IMR-90 (cell line): ENCODE measurements around the gene KCTD12. TPM values are rescaled to one million over a fixed set of nuclear protein-coding genes. Genes with fewer than 3 reads are reported as not detected.

ENCODE experiments used
- ATAC-seq: fragments of 200-7000 bp; cut with Tn5 transposase; 2 replicates; pipeline ENCODE4 v1.9.1; 2020; ENCODE audit warnings: low read depth, mild to moderate bottlenecking, moderate library complexity
- BruUV-seq: library from RNA; stranded (reverse); fragments of 400-500 nt; replicated peaks from 2 replicates; lab custom pipeline; 2021; lab: Mats Ljungman, UMichigan
- CTCF ChIA-PET: fragments of 300-600 bp; formaldehyde crosslinking; extraction: SDS; loops from one replicate; lab custom pipeline; 2021; ENCODE audit warnings: antibody characterized with exemption; lab: Yijun Ruan, JAX
- POLR2A ChIA-PET: fragments of 300-600 bp; sonication (Branson Sonifier 250); formaldehyde crosslinking; loops from one replicate; lab custom pipeline; 2022; ENCODE audit warnings: antibody characterized with exemption; ENCODE audit not compliant: unreplicated experiment; lab: Charles Lee
- DNase-seq: peaks from one replicate; pipeline ENCODE4 v3.0.0; 2013
- H2AFZ ChIP-seq: replicated peaks from 2 replicates; pipeline ENCODE3; 2013; ENCODE audit warnings: low read length, mild to moderate bottlenecking; ENCODE audit not compliant: poor library complexity
- H2AK5ac ChIP-seq: 2 replicates; pipeline ENCODE4 v1.6.1; 2013; ENCODE audit warnings: low read depth, low read length, inconsistent platforms
- H2AK9ac ChIP-seq: replicated peaks from 2 replicates; pipeline ENCODE3; 2013; ENCODE audit warnings: mild to moderate bottlenecking, low read depth, low read length, moderate library complexity; ENCODE audit not compliant: poor library complexity
- H2BK120ac ChIP-seq: 2 replicates; pipeline ENCODE4 v1.6.1; 2013; ENCODE audit warnings: low read depth, low read length, inconsistent platforms
- H2BK15ac ChIP-seq: 3 replicates; pipeline ENCODE4 v1.6.1; 2013; ENCODE audit warnings: low read depth, low read length, inconsistent platforms
- H2BK20ac ChIP-seq: 2 replicates; pipeline ENCODE4 v1.6.1; 2013; ENCODE audit warnings: low read depth, mild to moderate bottlenecking, inconsistent platforms, low read length, moderate library complexity
- H2BK5ac ChIP-seq: 2 replicates; pipeline ENCODE4 v1.6.1; 2013; ENCODE audit warnings: mild to moderate bottlenecking, low read depth, low read length, inconsistent platforms; ENCODE audit not compliant: poor library complexity, severe bottlenecking
- H3K14ac ChIP-seq: replicated peaks from 2 replicates; pipeline ENCODE4 v1.6.1; 2013; ENCODE audit warnings: low read depth, low read length, inconsistent platforms
- H3K18ac ChIP-seq: 2 replicates; pipeline ENCODE4 v1.6.1; 2013; ENCODE audit warnings: low read depth, low read length, control low read depth
- H3K23ac ChIP-seq: 2 replicates; pipeline ENCODE4 v1.6.1; 2013; ENCODE audit warnings: low read depth, low read length, inconsistent platforms
- H3K27ac ChIP-seq: 2 replicates; pipeline ENCODE4 v1.5.1; 2013; ENCODE audit warnings: mild to moderate bottlenecking, control low read depth, low read length; ENCODE audit not compliant: insufficient read depth
- H3K27me3 ChIP-seq: 2 replicates; pipeline ENCODE4 v1.6.1; 2013; ENCODE audit warnings: low read length; ENCODE audit not compliant: control insufficient read depth, insufficient read depth
- H3K36me3 ChIP-seq: 2 replicates; pipeline ENCODE4 v1.6.1; 2013; ENCODE audit warnings: low read length, mixed read lengths; ENCODE audit not compliant: control insufficient read depth, insufficient read depth
- H3K4ac ChIP-seq: 2 replicates; pipeline ENCODE4 v1.6.1; 2013; ENCODE audit warnings: low read depth, low read length, inconsistent platforms
- H3K4me1 ChIP-seq: 2 replicates; pipeline ENCODE4 v1.6.1; 2013; ENCODE audit warnings: low read length, mixed read lengths; ENCODE audit not compliant: control insufficient read depth, insufficient read depth
- H3K4me2 ChIP-seq: 2 replicates; pipeline ENCODE4 v1.6.1; 2013; ENCODE audit warnings: low read depth, mild to moderate bottlenecking, control low read depth, low read length, moderate library complexity
- H3K4me3 ChIP-seq: 2 replicates; pipeline ENCODE4 v1.5.1; 2013; ENCODE audit warnings: low read depth, mild to moderate bottlenecking, control low read depth, low read length, moderate library complexity; ENCODE audit not compliant: insufficient read depth
- H3K56ac ChIP-seq: 2 replicates; pipeline ENCODE4 v1.6.1; 2013; ENCODE audit warnings: low read length, inconsistent platforms; ENCODE audit not compliant: insufficient read depth; ENCODE audit errors: extremely low read depth
- H3K79me1 ChIP-seq, 2 experiments: 2 replicates each; pipeline ENCODE4 v1.6.1; 2013; ENCODE audit warnings: low read length in 2 of 2, inconsistent platforms in 1 of 2, low read depth in 1 of 2
- H3K9ac ChIP-seq: 2 replicates; pipeline ENCODE4 v1.6.1; 2013; ENCODE audit warnings: low read depth, low read length, control low read depth
- H3K9me1 ChIP-seq: 2 replicates; pipeline ENCODE4 v1.6.1; 2013; ENCODE audit warnings: low read length, inconsistent platforms; ENCODE audit not compliant: insufficient read depth
- H3K9me3 ChIP-seq: 2 replicates; pipeline ENCODE4 v1.6.1; 2013; ENCODE audit warnings: low read length; ENCODE audit not compliant: control insufficient read depth, insufficient read depth
- H4K20me1 ChIP-seq: 2 replicates; pipeline ENCODE4 v1.6.1; 2013; ENCODE audit warnings: low read length, inconsistent platforms; ENCODE audit not compliant: insufficient read depth
- H4K5ac ChIP-seq: 2 replicates; pipeline ENCODE4 v1.6.1; 2013; ENCODE audit warnings: mild to moderate bottlenecking, low read depth, low read length, control low read depth
- H4K8ac ChIP-seq, 2 experiments: 2 replicates each; pipeline ENCODE4 v1.6.1; 2013; ENCODE audit warnings: low read depth in 2 of 2, low read length in 2 of 2, control low read depth in 1 of 2, inconsistent platforms in 1 of 2
- H4K91ac ChIP-seq: 2 replicates; pipeline ENCODE4 v1.6.1; 2013; ENCODE audit warnings: low read depth, low read length, inconsistent platforms; ENCODE audit not compliant: insufficient read depth
- BHLHE40 ChIP-seq: fragments of 150-350 bp; IDR thresholded peaks from 2 replicates; pipeline ENCODE4 v1.6.1; 2016; ENCODE audit warnings: mild to moderate bottlenecking, low read depth, low read length
- CEBPB ChIP-seq: IDR thresholded peaks from 2 replicates; pipeline ENCODE4 v1.6.1; 2012; ENCODE audit warnings: low read depth, low read length, improper control_type of control experiment
- NFE2L2 ChIP-seq: fragments of 150-350 bp; IDR thresholded peaks from 2 replicates; pipeline ENCODE4 v1.6.1; 2016; ENCODE audit warnings: low read depth, mild to moderate bottlenecking, low read length
- RAD21 ChIP-seq: IDR thresholded peaks from 2 replicates; pipeline ENCODE4 v1.6.1; 2012; ENCODE audit warnings: low read length, improper control_type of control experiment
- WGBS, 2 experiments: methylation state at CpG; one replicate each; pipeline versions ENCODE4 v1.1.5 to v1.1.7; 2013; ENCODE audit warnings: missing lambda C conversion rate in 2 of 2; ENCODE audit not compliant: insufficient read length in 1 of 2; ENCODE audit errors: extremely low coverage in 2 of 2; 5-methylcytosine and 5-hydroxymethylcytosine counted together
- dilution Hi-C: fragments of 300-500 bp; cut with HindIII; formaldehyde crosslinking; loops from one replicate; pipeline ENCODE4 v1.14.3; 2018; ENCODE audit warnings: low sequenced_read_pairs; ENCODE audit not compliant: unreplicated experiment
- in situ Hi-C: fragments of 300-500 bp; cut with MboI; formaldehyde crosslinking; loops from 3 replicates; pipeline ENCODE4 v1.14.3; 2019; ENCODE audit warnings: low sequenced_read_pairs, inconsistent platforms, mixed read lengths
- intact Hi-C: fragments of 100-400 bp; cut with micrococcal nuclease; formaldehyde crosslinking; loops from 2 replicates; pipeline ENCODE4 v1.10.0; 2022
- polyA plus RNA-seq, 3 experiments: library from polyadenylated mRNA; depleted of rRNA; stranded (reverse); fragments of >200 nt; gene quantifications; 2 replicates each; pipeline ENCODE4 v1.2.3, GENCODE V29; 2012; ENCODE audit warnings: low replicate concordance in 1 of 3
- total RNA-seq: library from RNA; depleted of rRNA; stranded (reverse); fragments of >200 nt; gene quantifications from 2 replicates; pipeline ENCODE4 v1.2.3, GENCODE V29; 2012
- TF ChIP-seq, protein P1 (sequence below): fragments of 150-350 bp; IDR thresholded peaks from 2 replicates; pipeline ENCODE4 v1.6.1; 2016; ENCODE audit warnings: low read depth, mild to moderate bottlenecking, low read length, moderate library complexity, borderline replicate concordance

KCTD12 gene
- total and polyA plus RNA-seq, 2 of the 4 experiments (the other 2 are of a cell fraction) = 1.8 to 1.9 TPM

DNA sequence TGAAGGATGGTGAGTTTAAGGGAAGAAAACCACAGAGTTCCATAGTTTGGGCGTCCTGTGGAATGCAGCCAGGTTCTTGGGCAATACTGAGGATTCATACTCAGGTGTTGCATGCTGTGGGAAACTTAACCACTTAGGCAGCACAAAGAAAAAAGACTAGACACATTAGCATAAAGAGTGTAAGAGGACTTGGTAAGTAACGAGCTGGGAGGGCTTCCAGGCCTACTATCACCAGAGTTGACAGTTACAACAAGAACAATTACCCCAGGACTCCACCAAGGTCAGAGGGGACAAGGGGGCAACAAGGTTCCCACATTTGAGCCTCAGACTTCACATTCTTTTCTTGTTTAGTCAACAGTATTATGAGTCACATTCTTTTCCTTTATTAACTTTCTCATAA, 33.2 kb downstream of the KCTD12 start:
- H2BK20ac ChIP-seq = no peak overlapping the region; the same call in 1 of the 2 replicates

More for the DNA sequence above, 33.2 kb downstream of the KCTD12 start:
- Histone ChIP-seq H2BK5ac (no peak overlapping the region), H3K18ac (no peak overlapping the region), H4K5ac (no peak overlapping the region), H2BK120ac (no peak overlapping the region), H3K27me3 (no peaks in the 10 kb centered on the region), H4K20me1 (no peaks in the 10 kb centered on the region), H3K27ac (no peak overlapping the region), H3K4me1 (peaks cover 3% of the 10 kb centered on the region), H4K91ac (no peak overlapping the region), H3K4me3 (no peak overlapping the region), H3K56ac (no peak overlapping the region), H4K8ac (no peak overlapping the region), H3K14ac (peak overlapping the region; percentile 45; the same call in 1 of the 2 replicates), H3K4ac (no peak overlapping the region), H3K4me2 (no peak overlapping the region), H3K9me1 (no peaks in the 10 kb centered on the region; the same call in none of the 2 replicates), H2AFZ (no peak overlapping the region), H2BK15ac (no peak overlapping the region), H3K23ac (no peak overlapping the region), H3K36me3 (no peaks in the 10 kb centered on the region), H2AK5ac (no peak overlapping the region), H3K79me1 (no peaks in the 10 kb centered on the region), H3K9ac (no peak overlapping the region), H3K9me3 (no peaks in the 10 kb centered on the region), H2AK9ac (peak overlapping the region; percentile 33)
- DNase-seq = peak; percentile 59
- no TSS peak for BruUV-seq
- TF ChIP-seq BHLHE40 (no peak), RAD21 (no peak), NFE2L2 (no peak), CEBPB (peak; percentile 40; the same call in 1 of the 2 replicates)
- TF ChIP-seq, protein P1, sequence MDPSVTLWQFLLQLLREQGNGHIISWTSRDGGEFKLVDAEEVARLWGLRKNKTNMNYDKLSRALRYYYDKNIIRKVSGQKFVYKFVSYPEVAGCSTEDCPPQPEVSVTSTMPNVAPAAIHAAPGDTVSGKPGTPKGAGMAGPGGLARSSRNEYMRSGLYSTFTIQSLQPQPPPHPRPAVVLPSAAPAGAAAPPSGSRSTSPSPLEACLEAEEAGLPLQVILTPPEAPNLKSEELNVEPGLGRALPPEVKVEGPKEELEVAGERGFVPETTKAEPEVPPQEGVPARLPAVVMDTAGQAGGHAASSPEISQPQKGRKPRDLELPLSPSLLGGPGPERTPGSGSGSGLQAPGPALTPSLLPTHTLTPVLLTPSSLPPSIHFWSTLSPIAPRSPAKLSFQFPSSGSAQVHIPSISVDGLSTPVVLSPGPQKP = no peak
- no peak for ATAC-seq
- POLR2A ChIA-PET = no interaction called here
- no CpG with 5 or more reads among the region's 2 CpGs for WGBS, 2 experiments
- dilution Hi-C loops = no loop called here
- CTCF ChIA-PET = no interaction called here
- in situ Hi-C loops = no loop called here
- intact Hi-C loops = no loop called here
